Activated T-helper 2 cell treated with anti-CD3 and anti-CD28 coated beads, Interferon-gamma antibody, Interleukin-2, Interleukin-4, amounts not matched to agents 10 μg/mL and 5 μg/mL and 100 μg/mL, durations not matched to agents 14 hours and 24 hours and 36 hours (primary cell): ENCODE results near the gene HOMEZ. TPM values are rescaled to one million over a fixed set of nuclear protein-coding genes. Genes with fewer than 3 reads are reported as not detected.
"Not testable (repeated sequence)": the region's sequence is repeated elsewhere in the genome, so short reads cannot be mapped to it uniquely, and the experiment has no call there.

Source experiments
- DNase-seq: peaks from one replicate; pipeline ENCODE4 v3.0.0; 2021; ENCODE audit warnings: low spot score
- H3K27ac Mint-ChIP-seq: one replicate; pipeline ENCODE4 v1.8.0; 2021; ENCODE audit warnings: mixed read lengths
- H3K27me3 Mint-ChIP-seq: one replicate; pipeline ENCODE4 v1.8.0; 2021; ENCODE audit warnings: low read depth, mixed read lengths
- H3K36me3 Mint-ChIP-seq: one replicate; pipeline ENCODE4 v1.8.0; 2021; ENCODE audit warnings: low read depth, mixed read lengths
- H3K4me1 Mint-ChIP-seq: one replicate; pipeline ENCODE4 v1.8.0; 2021; ENCODE audit warnings: low read depth, mixed read lengths
- H3K4me3 Mint-ChIP-seq: one replicate; pipeline ENCODE4 v1.8.0; 2021; ENCODE audit warnings: low read depth, mild to moderate bottlenecking, moderate library complexity, mixed read lengths
- H3K9me3 Mint-ChIP-seq: one replicate; pipeline ENCODE4 v1.8.0; 2021; ENCODE audit warnings: mixed read lengths
- intact Hi-C: fragments of 100-400 bp; cut with micrococcal nuclease; formaldehyde crosslinking; loops from one replicate; pipeline ENCODE4 v1.15.1; 2023
- total RNA-seq: library from RNA; stranded (reverse); gene quantifications from 2 replicates; pipeline ENCODE4 v1.2.3, GENCODE V29; 2022

Gene HOMEZ
- total RNA-seq: 13.3 and 13.7 TPM in 2 replicates

- H3K4me3 Mint-ChIP-seq: peak within 1 kb of the TSS; percentile 95
- no peaks in the 10 kb centered on the region for H3K27me3 Mint-ChIP-seq
- peaks cover 23% of the 10 kb centered on the region for H3K4me1 Mint-ChIP-seq
- peak; percentile 97 for DNase-seq
- peaks cover 15% of the 10 kb centered on the region for H3K36me3 Mint-ChIP-seq
- no peaks in the 10 kb centered on the region for H3K9me3 Mint-ChIP-seq
- intact Hi-C loops: loop anchor here (1.0 kb wide), 3 partner anchors 9 to 35 kb away; partner anchors contain the start of gene PABPN1
- H3K27ac Mint-ChIP-seq: peak within 1 kb of the TSS; percentile 93
Observed at GRCh38 chr14:23286020-23286901, at the start of gene HOMEZ. HOMEZ (minus strand) TSS chr14:23286132; CDS start chr14:23285952, 180 bp downstream.

GRCh38 chr14:23335623-23336022 is 49.7 kb upstream of the HOMEZ start:
- DNase-seq: no peak
- intact Hi-C loops: no loop called here
- H3K27me3 Mint-ChIP-seq: peaks cover 22% of the 10 kb centered on the region
- H3K27ac Mint-ChIP-seq: no peak overlapping the region
- H3K4me1 Mint-ChIP-seq: no peaks in the 10 kb centered on the region
- H3K9me3 Mint-ChIP-seq: peaks cover 10% of the 10 kb centered on the region
- H3K4me3 Mint-ChIP-seq: no peak overlapping the region
- no peaks in the 10 kb centered on the region for H3K36me3 Mint-ChIP-seq

GRCh38 chr14:23327947-23328744 is 42.2 kb upstream of the HOMEZ start:
- no peaks in the 10 kb centered on the region for H3K27me3 Mint-ChIP-seq
- H3K27ac Mint-ChIP-seq: no peak overlapping the region
- intact Hi-C loops: loop anchor here (1.0 to 10.0 kb wide), 2 partner anchors 52 to 787 kb away; partner anchors contain the start of genes DCAF11 and NRL
- H3K4me3 Mint-ChIP-seq: no peak overlapping the region
- H3K4me1 Mint-ChIP-seq: peaks cover 7% of the 10 kb centered on the region
- peak; percentile 34 for DNase-seq
- H3K36me3 Mint-ChIP-seq: peaks cover 31% of the 10 kb centered on the region
- H3K9me3 Mint-ChIP-seq: no peaks in the 10 kb centered on the region

- peaks cover 15% of the 10 kb centered on the region for H3K4me1 Mint-ChIP-seq
- no peak overlapping the region for H3K4me3 Mint-ChIP-seq
- intact Hi-C loops: loop anchor here (10.0 kb wide), 1 partner anchor 788 kb away; the partner anchor contains the start of genes DCAF11 and NRL
- no peak overlapping the region for H3K27ac Mint-ChIP-seq
- no peaks in the 10 kb centered on the region for H3K27me3 Mint-ChIP-seq
- no peaks in the 10 kb centered on the region for H3K9me3 Mint-ChIP-seq
- H3K36me3 Mint-ChIP-seq: peaks cover 44% of the 10 kb centered on the region
- DNase-seq: no peak
Observed at GRCh38 chr14:23326491-23327332, 40.8 kb upstream of the HOMEZ start.

- H3K27ac Mint-ChIP-seq, H3K27me3 Mint-ChIP-seq, H3K9me3 Mint-ChIP-seq, DNase-seq, H3K4me3 Mint-ChIP-seq: not testable (repeated sequence)
- intact Hi-C loops: loop anchor here (10.0 kb wide), 1 partner anchor 789 kb away; the partner anchor contains the start of genes DCAF11 and NRL
- Mint-ChIP-seq H3K4me1 (peaks cover 15% of the 10 kb centered on the region), H3K36me3 (peaks cover 44% of the 10 kb centered on the region)
Observed at GRCh38 chr14:23325746-23326145, 39.8 kb upstream of the HOMEZ start.

GRCh38 chr14:23324993-23325392 is 39.1 kb upstream of the HOMEZ start:
- H3K9me3 Mint-ChIP-seq: no peaks in the 10 kb centered on the region
- H3K4me3 Mint-ChIP-seq: no peak overlapping the region
- no peak for DNase-seq
- intact Hi-C loops: loop anchor here (5.0 to 10.0 kb wide), 3 partner anchors 232 to 790 kb away; partner anchors contain the start of genes DCAF11, NRL, PRMT5 and THTPA
- peaks cover 20% of the 10 kb centered on the region for H3K4me1 Mint-ChIP-seq
- H3K27ac Mint-ChIP-seq: no peak overlapping the region
- H3K27me3 Mint-ChIP-seq: no peaks in the 10 kb centered on the region
- H3K36me3 Mint-ChIP-seq: peaks cover 48% of the 10 kb centered on the region

GRCh38 chr14:23324455-23324846 is 38.5 kb upstream of the HOMEZ start:
- Mint-ChIP-seq H3K27ac (no peak overlapping the region), H3K36me3 (peaks cover 54% of the 10 kb centered on the region), H3K4me1 (peaks cover 25% of the 10 kb centered on the region), H3K27me3 (no peaks in the 10 kb centered on the region), H3K9me3 (no peaks in the 10 kb centered on the region), H3K4me3 (no peak overlapping the region)
- DNase-seq: no peak
- intact Hi-C loops: loop anchor here (5.0 to 10.0 kb wide), 3 partner anchors 233 to 790 kb away; partner anchors contain the start of genes DCAF11, NRL, PRMT5 and THTPA

GRCh38 chr14:23323838-23324454 is 38.0 kb upstream of the HOMEZ start:
- Mint-ChIP-seq H3K4me1 (peaks cover 25% of the 10 kb centered on the region), H3K36me3 (peaks cover 54% of the 10 kb centered on the region), H3K27me3 (no peaks in the 10 kb centered on the region), H3K4me3 (peak overlapping the region; percentile 10), H3K9me3 (no peaks in the 10 kb centered on the region), H3K27ac (no peak overlapping the region)
- intact Hi-C loops: loop anchor here (5.0 to 10.0 kb wide), 3 partner anchors 233 to 791 kb away; partner anchors contain the start of genes DCAF11, NRL, PRMT5 and THTPA
- no peak for DNase-seq

- Mint-ChIP-seq H3K36me3 (peaks cover 54% of the 10 kb centered on the region), H3K4me1 (peaks cover 23% of the 10 kb centered on the region), H3K9me3 (no peaks in the 10 kb centered on the region), H3K27me3 (no peaks in the 10 kb centered on the region), H3K4me3 (peak overlapping the region; percentile 88), H3K27ac (peak overlapping the region; percentile 84)
- no peak for DNase-seq
- intact Hi-C loops: loop anchor here (5.0 to 10.0 kb wide), 3 partner anchors 234 to 792 kb away; partner anchors contain the start of genes DCAF11, NRL, PRMT5 and THTPA
Observed at GRCh38 chr14:23322568-23323517, 36.9 kb upstream of the HOMEZ start.

GRCh38 chr14:23321572-23322547 is 35.9 kb upstream of the HOMEZ start:
- Mint-ChIP-seq H3K4me3 (peak overlapping the region; percentile 88), H3K4me1 (peaks cover 23% of the 10 kb centered on the region), H3K9me3 (no peaks in the 10 kb centered on the region), H3K27me3 (no peaks in the 10 kb centered on the region), H3K36me3 (peaks cover 54% of the 10 kb centered on the region), H3K27ac (peak overlapping the region; percentile 84)
- peak; percentile 39 for DNase-seq
- intact Hi-C loops: loop anchor here (1.0 to 10.0 kb wide), 7 partner anchors 21 to 793 kb away; partner anchors contain the start of genes ACIN1, C14orf119, DCAF11 and HOMEZ
